Osteoblast (primary cell): Measurements from ENCODE around the gene APOBR. TPM values are rescaled to one million over a fixed set of nuclear protein-coding genes. Genes with fewer than 3 reads are reported as not detected.

ENCODE experiments used
- DNase-seq: peaks from one replicate; pipeline ENCODE4 v3.0.0; 2011; ENCODE audit warnings: low spot score, mixed read lengths; ENCODE audit not compliant: insufficient read length; ENCODE audit errors: missing footprints
- H2AFZ ChIP-seq: 2 replicates; pipeline ENCODE4 v1.6.0; 2011; ENCODE audit warnings: mild to moderate bottlenecking, low read length
- H3K27ac ChIP-seq: 2 replicates; pipeline ENCODE4 v1.5.1; 2011; ENCODE audit warnings: mild to moderate bottlenecking, low read depth, low read length, moderate library complexity
- H3K27me3 ChIP-seq: 2 replicates; pipeline ENCODE4 v1.6.0; 2012; ENCODE audit warnings: mild to moderate bottlenecking, control low read depth, inconsistent platforms, low read length, moderate library complexity; ENCODE audit not compliant: insufficient read depth
- H3K36me3 ChIP-seq: 2 replicates; pipeline ENCODE4 v1.5.1; 2011; ENCODE audit warnings: mild to moderate bottlenecking, low read length, control low read depth, moderate library complexity; ENCODE audit not compliant: insufficient read depth
- H3K4me1 ChIP-seq: 2 replicates; pipeline ENCODE4 v1.5.1; 2011; ENCODE audit warnings: mild to moderate bottlenecking, low read length, control low read depth, moderate library complexity; ENCODE audit not compliant: insufficient read depth
- H3K4me2 ChIP-seq: 2 replicates; pipeline ENCODE4 v1.6.0; 2011; ENCODE audit warnings: mild to moderate bottlenecking, low read length; ENCODE audit not compliant: insufficient read depth
- H3K4me3 ChIP-seq: fragments of 200-600 bp; sonication (generic); 3 replicates; pipeline ENCODE4 v1.5.1; 2012; ENCODE audit warnings: mild to moderate bottlenecking, low read length, inconsistent platforms; ENCODE audit not compliant: insufficient read depth
- H3K79me2 ChIP-seq: 2 replicates; pipeline ENCODE4 v1.6.0; 2012; ENCODE audit warnings: mild to moderate bottlenecking, low read length, control low read depth, inconsistent platforms; ENCODE audit not compliant: insufficient read depth
- H3K9me3 ChIP-seq: 2 replicates; pipeline ENCODE4 v1.5.1; 2011; ENCODE audit warnings: low read depth, low read length, control low read depth
- H4K20me1 ChIP-seq: 2 replicates; pipeline ENCODE4 v1.6.0; 2012; ENCODE audit warnings: mild to moderate bottlenecking, low read length, control low read depth; ENCODE audit not compliant: insufficient read depth
- CTCF ChIP-seq: IDR thresholded peaks from 2 replicates; pipeline ENCODE4 v1.5.1; 2011; ENCODE audit warnings: mild to moderate bottlenecking, low read depth, low read length, moderate library complexity; ENCODE audit errors: extremely low read depth
- total RNA-seq: library from RNA; depleted of rRNA; stranded (reverse); fragments of >200 nt; gene quantifications from 2 replicates; pipeline ENCODE4 v1.2.3, GENCODE V29; 2012

The APOBR gene
- total RNA-seq, 1 donor = not detected

- Histone ChIP-seq H3K4me1 (no peaks in the 10 kb centered on the region), H3K4me2 (no peak overlapping the region), H3K9me3 (no peaks in the 10 kb centered on the region), H3K79me2 (no peaks in the 10 kb centered on the region), H3K27me3 (no peaks in the 10 kb centered on the region), H3K27ac (no peak overlapping the region), H2AFZ (no peak overlapping the region), H3K36me3 (no peaks in the 10 kb centered on the region), H3K4me3 (no peak overlapping the region), H4K20me1 (no peaks in the 10 kb centered on the region)
- no peak for TF ChIP-seq CTCF
- no peak for DNase-seq
These were observed 27.0 kb downstream of the APOBR start for GRCh38 chr16:28521436-28521835.

GRCh38 chr16:28522792-28523191 is 28.3 kb downstream of the APOBR start:
- no peaks in the 10 kb centered on the region for H4K20me1 ChIP-seq
- no peak for TF ChIP-seq CTCF
- H3K9me3 ChIP-seq = no peaks in the 10 kb centered on the region
- H3K36me3 ChIP-seq = no peaks in the 10 kb centered on the region
- H3K79me2 ChIP-seq = no peaks in the 10 kb centered on the region
- H3K4me1 ChIP-seq = no peaks in the 10 kb centered on the region
- no peak overlapping the region for H3K4me2 ChIP-seq
- DNase-seq = no peak
- H3K4me3 ChIP-seq = no peak overlapping the region
- no peak overlapping the region for H2AFZ ChIP-seq
- H3K27me3 ChIP-seq = no peaks in the 10 kb centered on the region
- H3K27ac ChIP-seq = no peak overlapping the region

- no peak overlapping the region for H3K27ac ChIP-seq
These were observed 30.3 kb downstream of the APOBR start for GRCh38 chr16:28524681-28525171.

More at GRCh38 chr16:28524681-28525171, 30.3 kb downstream of the APOBR start:
- Histone ChIP-seq H3K36me3 (no peaks in the 10 kb centered on the region), H3K9me3 (no peaks in the 10 kb centered on the region), H3K4me3 (no peak overlapping the region), H3K27me3 (no peaks in the 10 kb centered on the region), H3K79me2 (no peaks in the 10 kb centered on the region), H2AFZ (no peak overlapping the region), H3K4me1 (no peaks in the 10 kb centered on the region), H4K20me1 (no peaks in the 10 kb centered on the region), H3K4me2 (no peak overlapping the region)
- DNase-seq = no peak
- no peak for TF ChIP-seq CTCF
